Skeletal muscle satellite cell (primary cell): ENCODE data around the gene CFTR. TPM values are rescaled to one million over a fixed set of nuclear protein-coding genes. Genes with fewer than 3 reads are reported as not detected.

ENCODE experiments used
- small RNA-seq: library from RNA; depleted of rRNA; stranded (forward); fragments of <200 nt; gene quantifications from one replicate; pipeline ENCODE3, GENCODE V24; 2012

CFTR gene

Small RNA genes within 50 kb of the gene (small RNA-seq; reads per million reads assigned to genes)
- gene AC000111.1 (not detected), gene AC000111.2 (not detected)
